Astrocyte of the hippocampus (primary cell): ENCODE results near the gene C2orf72.
A peak's percentile ranks its signal among the peaks of the same experiment; 100 is the strongest.
"Not testable (repeated sequence)": the region's sequence is repeated elsewhere in the genome, so short reads cannot be mapped to it uniquely, and the experiment has no call there.

ENCODE experiments used
- DNase-seq: peaks from one replicate; pipeline ENCODE4 v3.0.0; 2011; ENCODE audit warnings: low read depth, low spot score

Gene C2orf72

DNA sequence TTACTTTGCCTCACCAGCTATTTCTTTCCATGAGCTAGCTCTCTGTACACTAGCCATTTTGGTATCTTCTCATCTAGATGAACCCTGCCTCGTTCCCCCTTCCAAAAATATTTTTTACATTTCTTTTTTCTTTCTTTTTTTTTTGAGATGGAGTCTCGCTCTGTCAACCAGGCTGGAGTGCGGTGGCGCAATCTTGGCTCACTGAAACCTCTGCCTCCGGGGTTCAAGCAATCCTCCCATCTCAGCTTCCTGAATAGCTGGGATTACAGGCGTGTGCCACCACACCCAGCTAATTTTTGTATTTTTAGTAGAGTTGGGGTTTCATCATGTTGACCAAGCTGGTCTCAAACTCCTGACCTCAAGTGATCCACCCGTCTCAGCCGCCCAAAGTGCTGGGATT, 30.2 kb downstream of the C2orf72 start:
- DNase-seq: not testable (repeated sequence)

DNA sequence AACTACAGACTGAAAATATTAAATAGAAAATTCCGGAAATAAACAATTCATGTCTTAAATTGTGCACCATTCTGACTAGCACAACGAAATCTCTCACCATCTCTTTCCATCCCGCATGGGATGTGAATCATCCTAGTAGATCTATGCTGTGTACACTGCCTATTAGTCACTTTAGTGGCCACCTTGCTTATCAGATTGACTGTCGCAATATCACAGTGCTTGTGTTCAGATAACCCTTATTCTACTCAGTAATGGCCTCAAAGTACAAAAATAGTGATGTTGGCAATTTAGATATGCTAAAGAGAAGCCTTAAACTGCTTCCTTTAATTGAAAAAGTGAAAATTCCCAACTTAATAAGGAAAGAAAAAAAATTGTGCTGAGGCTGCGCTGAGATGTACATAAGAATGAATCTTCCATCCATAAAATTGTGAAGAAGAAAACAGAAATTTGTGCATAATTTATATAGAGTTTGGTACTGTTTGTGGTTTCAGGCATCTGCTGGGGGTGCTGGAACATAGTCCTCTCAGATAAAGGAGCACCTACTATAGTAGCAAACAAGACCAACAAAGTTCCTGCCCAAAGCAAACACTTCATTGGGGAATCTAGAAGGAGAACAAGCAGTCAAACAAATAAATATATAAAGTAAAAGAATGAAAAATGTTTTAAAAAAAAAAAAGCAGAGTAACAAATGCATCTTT, 31.4 kb downstream of the C2orf72 start:
- no peak for DNase-seq

DNA sequence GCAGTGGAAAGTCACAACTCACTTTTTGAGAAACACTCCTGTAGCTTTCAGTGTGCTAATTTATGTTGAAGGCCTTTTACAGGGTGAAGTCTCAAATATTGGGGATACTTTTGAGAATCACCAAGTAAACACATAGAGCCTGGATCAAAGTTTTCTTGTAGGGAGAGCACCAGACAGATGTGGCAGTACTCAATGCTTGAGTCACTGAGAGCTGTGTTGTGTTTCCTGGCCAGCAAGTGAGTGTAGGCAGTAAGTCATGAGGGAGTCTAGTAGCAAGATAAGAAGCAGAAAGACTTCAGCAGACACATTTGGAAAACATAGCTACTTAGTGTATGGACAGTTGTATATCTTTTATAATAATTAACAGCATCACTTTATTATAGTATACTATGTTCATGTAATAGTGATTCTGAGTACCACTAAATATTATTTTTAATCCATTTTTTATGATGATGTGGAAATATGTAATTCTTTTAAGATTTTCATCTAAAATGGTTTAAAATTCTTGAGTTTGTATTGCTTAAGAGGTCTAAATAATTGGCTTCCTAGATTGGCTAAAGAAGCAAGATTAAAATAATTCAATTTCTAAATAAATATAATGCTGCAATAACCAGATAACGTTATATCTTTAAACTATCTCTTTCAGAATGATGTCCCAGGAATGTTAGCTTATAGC, 32.2 kb downstream of the C2orf72 start:
- peak; percentile 39 for DNase-seq

DNA sequence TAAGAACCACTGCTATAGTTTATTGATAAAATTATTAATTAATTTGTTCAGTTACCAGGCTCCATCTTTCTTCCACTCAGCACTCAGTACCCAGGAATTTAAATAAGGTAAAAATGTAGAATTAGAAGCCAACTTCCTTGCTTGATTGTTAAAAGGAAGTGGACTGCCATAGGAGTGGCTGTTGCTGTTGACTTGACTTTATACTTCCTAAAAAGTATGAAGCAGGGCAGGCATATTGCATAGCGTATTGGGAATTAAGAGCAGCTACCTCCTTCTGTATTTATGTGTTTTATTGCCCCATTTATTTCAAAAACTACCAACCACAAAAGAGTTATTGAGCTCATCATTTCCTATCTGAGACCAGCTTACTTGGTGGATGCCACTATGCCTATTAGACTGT, 47.2 kb downstream of the C2orf72 start:
- no peak for DNase-seq

DNA sequence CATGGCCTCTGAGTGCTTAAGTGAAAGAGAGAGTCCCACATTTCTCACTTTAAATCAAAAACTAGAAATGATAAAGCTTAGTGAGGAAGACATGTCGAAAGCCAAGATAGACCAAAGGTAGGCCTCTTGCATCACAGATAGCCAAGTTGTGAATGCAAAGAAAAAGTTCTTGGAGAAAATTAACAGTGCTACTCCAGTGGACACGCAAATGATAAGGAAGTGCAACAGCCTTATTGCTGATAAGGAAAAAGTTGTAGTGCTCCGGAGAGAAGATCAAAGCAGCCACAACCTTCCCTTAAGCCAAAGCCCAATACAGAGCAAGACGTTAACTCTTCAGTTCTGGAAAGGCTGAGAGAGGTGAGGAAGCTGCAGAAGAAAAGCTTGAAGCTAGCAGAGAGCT, 51.4 kb downstream of the C2orf72 start:
- DNase-seq: no peak

DNA sequence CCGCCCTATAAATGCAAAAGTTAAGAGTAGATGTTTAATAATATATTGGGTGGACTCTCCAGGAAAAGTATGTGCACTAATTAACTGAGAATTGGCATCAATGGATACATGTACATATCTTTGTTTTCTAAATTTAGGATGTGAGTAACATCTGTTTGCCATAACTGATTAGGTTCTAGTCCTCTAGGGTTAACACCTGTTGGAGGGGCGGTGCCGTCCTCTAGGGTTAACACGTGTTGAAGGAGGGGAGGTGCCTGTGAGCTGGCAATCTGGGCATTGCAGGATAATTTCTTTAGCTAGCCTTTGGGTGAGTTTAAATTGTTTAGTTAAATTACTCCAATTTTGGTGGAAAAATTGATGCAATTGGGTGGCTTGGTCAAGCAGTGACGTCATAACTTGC, 56.6 kb downstream of the C2orf72 start:
- no peak for DNase-seq

DNA sequence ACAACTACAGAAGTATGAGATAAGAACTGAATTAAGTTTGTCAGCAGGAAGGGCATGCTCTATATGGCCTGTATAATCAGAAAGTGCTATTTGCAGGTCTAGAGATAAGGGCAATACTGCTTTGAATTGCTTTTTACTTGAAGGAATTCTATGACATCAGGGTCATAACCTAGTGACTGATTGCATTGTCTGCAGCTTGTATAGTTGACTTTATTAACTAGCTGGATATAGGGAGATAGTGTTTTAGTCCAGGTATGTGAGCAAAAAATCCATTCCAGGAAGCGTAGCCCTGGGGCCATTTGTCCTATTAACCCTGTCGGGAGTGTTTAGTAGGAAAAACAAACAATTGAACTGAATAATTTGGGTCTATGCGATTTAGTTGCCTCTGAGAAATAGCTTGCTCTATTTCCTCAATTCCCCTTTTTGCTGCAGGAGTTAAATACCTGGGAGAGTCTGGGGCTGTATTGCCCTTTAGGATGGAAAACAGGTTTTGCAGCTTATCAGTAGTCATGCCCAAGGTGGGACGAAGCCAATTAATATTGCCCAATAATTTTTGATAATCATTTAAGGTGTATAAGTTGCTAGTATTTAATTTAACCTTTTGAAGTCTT, 57.5 kb downstream of the C2orf72 start:
- DNase-seq: no peak
